Panc1 (cell line): ENCODE data around the gene HMGXB4. TPM values are rescaled to one million over a fixed set of nuclear protein-coding genes. Genes with fewer than 3 reads are reported as not detected.

Experiments used
- ATAC-seq: fragments of 200-7000 bp; cut with Tn5 transposase; 2 replicates; pipeline ENCODE4 v1.9.1; 2020; ENCODE audit warnings: mild to moderate bottlenecking, moderate library complexity
- BruUV-seq: library from RNA; stranded (reverse); fragments of 400-500 nt; replicated peaks from 2 replicates; lab custom pipeline; 2021; lab: Mats Ljungman, UMichigan
- CTCF ChIA-PET: fragments of 300-600 bp; sonication (Branson Sonifier 250); formaldehyde crosslinking; loops from one replicate; lab custom pipeline; 2022; ENCODE audit warnings: antibody characterized with exemption; lab: Charles Lee
- POLR2A ChIA-PET: fragments of 300-600 bp; sonication (Branson Sonifier 250); formaldehyde crosslinking; loops from one replicate; lab custom pipeline; 2022; ENCODE audit warnings: antibody characterized with exemption; lab: Charles Lee
- DNase-seq: peaks from one replicate; pipeline ENCODE4 v3.0.0-alpha.2; 2010; ENCODE audit warnings: low read depth, low spot score
- H3K27ac ChIP-seq: 2 replicates; pipeline ENCODE4 v1.5.1; 2011; ENCODE audit warnings: mild to moderate bottlenecking, low read length, inconsistent platforms
- H3K27me3 ChIP-seq: fragments of 200-500 bp; sonication (Bioruptor generic); 2 replicates; pipeline ENCODE4 v1.6.0; 2014; ENCODE audit warnings: low read length, inconsistent platforms; ENCODE audit not compliant: control insufficient read depth, insufficient read depth
- H3K36me3 ChIP-seq: fragments of 200-500 bp; sonication (Bioruptor generic); 2 replicates; pipeline ENCODE4 v1.5.1; 2014; ENCODE audit warnings: inconsistent platforms, mild to moderate bottlenecking, low read length, moderate library complexity; ENCODE audit not compliant: control insufficient read depth, insufficient read depth
- H3K4me1 ChIP-seq: 2 replicates; pipeline ENCODE4 v1.5.1; 2011; ENCODE audit warnings: inconsistent platforms, mild to moderate bottlenecking, low read length, moderate library complexity; ENCODE audit not compliant: control insufficient read depth, insufficient read depth
- H3K4me3 ChIP-seq, 2 experiments: 2 replicates each; pipeline ENCODE4 v1.5.1; 2011 to 2012; ENCODE audit warnings: low read depth in 2 of 2, low read length in 2 of 2, mild to moderate bottlenecking in 2 of 2, inconsistent platforms in 1 of 2, moderate library complexity in 1 of 2
- H3K9me3 ChIP-seq: fragments of 200-500 bp; sonication (Bioruptor generic); 2 replicates; pipeline ENCODE4 v1.5.1; 2014; ENCODE audit warnings: low read depth, mild to moderate bottlenecking, inconsistent platforms, low read length, moderate library complexity; ENCODE audit not compliant: control insufficient read depth, insufficient read depth
- POLR2AphosphoS5 ChIP-seq: IDR thresholded peaks from 2 replicates; pipeline ENCODE4 v1.6.1; 2012; ENCODE audit warnings: mild to moderate bottlenecking, low read depth, low read length, moderate library complexity
- SIN3A ChIP-seq: IDR thresholded peaks from 2 replicates; pipeline ENCODE4 v1.6.1; 2012; ENCODE audit warnings: low read depth, mild to moderate bottlenecking, low read length, moderate library complexity, borderline replicate concordance; ENCODE audit not compliant: insufficient read depth
- TCF7L2 ChIP-seq: IDR thresholded peaks from 2 replicates; pipeline ENCODE4 v1.6.1; 2011; ENCODE audit warnings: mild to moderate bottlenecking, low read depth, low read length, inconsistent platforms
- in situ Hi-C: cut with HindIII; loops from 2 replicates; pipeline ENCODE4 v1.10.0; 2016; ENCODE audit warnings: low sequenced_read_pairs, low pct_unique_long_range_greater_than_20kb
- intact Hi-C: fragments of 100-400 bp; cut with micrococcal nuclease; formaldehyde crosslinking; loops from one replicate; pipeline ENCODE4 v1.10.0; 2022; ENCODE audit not compliant: unreplicated experiment
- total RNA-seq: library from RNA; stranded (reverse); gene quantifications from one replicate; pipeline ENCODE4 v1.2.1, GENCODE V29; 2021; ENCODE audit not compliant: unreplicated experiment
- TF ChIP-seq, protein P1 (sequence below), 2 experiments: IDR thresholded peaks; 2 replicates each; pipeline ENCODE4 v1.6.1; 2011 to 2012; ENCODE audit warnings: low read depth in 2 of 2, control low read depth in 1 of 2, low read length in 1 of 2, mild to moderate bottlenecking in 1 of 2, moderate library complexity in 1 of 2; ENCODE audit not compliant: insufficient read depth in 1 of 2
- TF ChIP-seq, protein P2 (sequence below): fragments of 450-650 bp; IDR thresholded peaks from 2 replicates; pipeline ENCODE4 v1.5.1; 2017; ENCODE audit warnings: mild to moderate bottlenecking

Gene HMGXB4
- total RNA-seq, 1 experiment from 2014 or later = 23.7 TPM

DNA sequence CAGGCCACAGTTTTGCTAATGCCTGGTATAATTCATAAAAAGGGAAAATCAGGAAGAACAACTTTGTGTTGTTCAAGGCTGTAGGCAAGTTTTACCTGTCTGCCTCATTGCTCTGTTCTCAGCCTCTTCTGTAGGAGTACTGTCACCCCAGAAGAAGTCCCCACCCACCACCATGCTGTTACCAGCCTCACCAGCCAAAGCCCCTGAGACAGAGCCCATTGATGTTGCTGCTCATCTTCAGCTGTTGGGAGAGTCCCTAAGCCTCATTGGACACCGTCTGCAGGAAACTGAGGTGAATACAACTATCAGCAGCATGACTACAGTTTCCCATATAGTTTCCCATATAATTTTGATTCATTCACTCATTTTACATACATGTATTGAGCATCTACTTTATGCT lies 30.8 kb downstream of the HMGXB4 start:
- TF ChIP-seq TCF7L2 = no peak
- TF ChIP-seq, protein P1, sequence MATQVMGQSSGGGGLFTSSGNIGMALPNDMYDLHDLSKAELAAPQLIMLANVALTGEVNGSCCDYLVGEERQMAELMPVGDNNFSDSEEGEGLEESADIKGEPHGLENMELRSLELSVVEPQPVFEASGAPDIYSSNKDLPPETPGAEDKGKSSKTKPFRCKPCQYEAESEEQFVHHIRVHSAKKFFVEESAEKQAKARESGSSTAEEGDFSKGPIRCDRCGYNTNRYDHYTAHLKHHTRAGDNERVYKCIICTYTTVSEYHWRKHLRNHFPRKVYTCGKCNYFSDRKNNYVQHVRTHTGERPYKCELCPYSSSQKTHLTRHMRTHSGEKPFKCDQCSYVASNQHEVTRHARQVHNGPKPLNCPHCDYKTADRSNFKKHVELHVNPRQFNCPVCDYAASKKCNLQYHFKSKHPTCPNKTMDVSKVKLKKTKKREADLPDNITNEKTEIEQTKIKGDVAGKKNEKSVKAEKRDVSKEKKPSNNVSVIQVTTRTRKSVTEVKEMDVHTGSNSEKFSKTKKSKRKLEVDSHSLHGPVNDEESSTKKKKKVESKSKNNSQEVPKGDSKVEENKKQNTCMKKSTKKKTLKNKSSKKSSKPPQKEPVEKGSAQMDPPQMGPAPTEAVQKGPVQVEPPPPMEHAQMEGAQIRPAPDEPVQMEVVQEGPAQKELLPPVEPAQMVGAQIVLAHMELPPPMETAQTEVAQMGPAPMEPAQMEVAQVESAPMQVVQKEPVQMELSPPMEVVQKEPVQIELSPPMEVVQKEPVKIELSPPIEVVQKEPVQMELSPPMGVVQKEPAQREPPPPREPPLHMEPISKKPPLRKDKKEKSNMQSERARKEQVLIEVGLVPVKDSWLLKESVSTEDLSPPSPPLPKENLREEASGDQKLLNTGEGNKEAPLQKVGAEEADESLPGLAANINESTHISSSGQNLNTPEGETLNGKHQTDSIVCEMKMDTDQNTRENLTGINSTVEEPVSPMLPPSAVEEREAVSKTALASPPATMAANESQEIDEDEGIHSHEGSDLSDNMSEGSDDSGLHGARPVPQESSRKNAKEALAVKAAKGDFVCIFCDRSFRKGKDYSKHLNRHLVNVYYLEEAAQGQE (IDR thresholded peaks at IDR 0.05; ENCODE audit: insufficient read depth in 1 of 2, low read depth in 2 of 2, low read length in 1 of 2) = no peak
- TF ChIP-seq SIN3A = no peak
- no peak for TF ChIP-seq POLR2AphosphoS5
- TF ChIP-seq, protein P2, sequence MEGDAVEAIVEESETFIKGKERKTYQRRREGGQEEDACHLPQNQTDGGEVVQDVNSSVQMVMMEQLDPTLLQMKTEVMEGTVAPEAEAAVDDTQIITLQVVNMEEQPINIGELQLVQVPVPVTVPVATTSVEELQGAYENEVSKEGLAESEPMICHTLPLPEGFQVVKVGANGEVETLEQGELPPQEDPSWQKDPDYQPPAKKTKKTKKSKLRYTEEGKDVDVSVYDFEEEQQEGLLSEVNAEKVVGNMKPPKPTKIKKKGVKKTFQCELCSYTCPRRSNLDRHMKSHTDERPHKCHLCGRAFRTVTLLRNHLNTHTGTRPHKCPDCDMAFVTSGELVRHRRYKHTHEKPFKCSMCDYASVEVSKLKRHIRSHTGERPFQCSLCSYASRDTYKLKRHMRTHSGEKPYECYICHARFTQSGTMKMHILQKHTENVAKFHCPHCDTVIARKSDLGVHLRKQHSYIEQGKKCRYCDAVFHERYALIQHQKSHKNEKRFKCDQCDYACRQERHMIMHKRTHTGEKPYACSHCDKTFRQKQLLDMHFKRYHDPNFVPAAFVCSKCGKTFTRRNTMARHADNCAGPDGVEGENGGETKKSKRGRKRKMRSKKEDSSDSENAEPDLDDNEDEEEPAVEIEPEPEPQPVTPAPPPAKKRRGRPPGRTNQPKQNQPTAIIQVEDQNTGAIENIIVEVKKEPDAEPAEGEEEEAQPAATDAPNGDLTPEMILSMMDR = no peak
- no peak overlapping the region for H3K27ac ChIP-seq
- H3K27me3 ChIP-seq = no peaks in the 10 kb centered on the region
- CTCF ChIA-PET = no interaction called here
- no peak for ATAC-seq
- DNase-seq = no peak
- H3K9me3 ChIP-seq = no peaks in the 10 kb centered on the region
- BruUV-seq = no TSS peak
- intact Hi-C loops = no loop called here
- POLR2A ChIA-PET = no interaction called here
- H3K36me3 ChIP-seq = peaks cover 16% of the 10 kb centered on the region
- H3K4me1 ChIP-seq = no peaks in the 10 kb centered on the region
- no peak overlapping the region for H3K4me3 ChIP-seq
- in situ Hi-C loops = no loop called here

DNA sequence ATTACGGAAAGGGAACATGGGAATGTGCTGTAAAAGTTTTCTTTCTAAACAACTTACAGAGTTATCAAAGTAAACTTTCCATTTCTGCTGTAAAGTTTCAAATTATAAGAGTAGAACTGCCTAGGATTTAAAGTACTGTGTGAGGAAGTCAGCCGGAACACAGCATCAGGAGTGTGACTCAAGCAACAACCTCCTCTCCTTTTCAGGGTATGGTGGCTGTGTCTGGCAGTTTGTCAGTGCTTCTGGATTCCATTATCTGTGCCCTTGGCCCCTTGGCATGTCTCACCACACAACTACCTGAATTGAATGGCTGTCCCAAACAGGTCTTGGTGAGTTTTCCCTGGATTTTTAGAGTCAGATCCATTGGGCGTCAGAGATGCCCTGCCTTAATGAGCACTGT lies 35.5 kb downstream of the HMGXB4 start:
- intact Hi-C loops (no loop called here), in situ Hi-C loops (no loop called here)
- ChIA-PET POLR2A (no interaction called here), CTCF (no interaction called here)
- BruUV-seq = no TSS peak
- Histone ChIP-seq H3K4me1 (no peaks in the 10 kb centered on the region), H3K27ac (no peak overlapping the region), H3K27me3 (no peaks in the 10 kb centered on the region), H3K9me3 (no peaks in the 10 kb centered on the region), H3K36me3 (peaks cover 9% of the 10 kb centered on the region), H3K4me3 (no peak overlapping the region)
- DNase-seq (no peak), ATAC-seq (no peak)
- TF ChIP-seq, protein P1 (IDR thresholded peaks at IDR 0.05; ENCODE audit: insufficient read depth in 1 of 2, low read depth in 2 of 2, low read length in 1 of 2) = no peak
- TF ChIP-seq SIN3A (no peak), POLR2AphosphoS5 (no peak), TCF7L2 (no peak)
- TF ChIP-seq, protein P2 = no peak
